ENCODE data around the gene L3HYPDH. TPM values are rescaled to one million over a fixed set of nuclear protein-coding genes. Genes with fewer than 3 reads are reported as not detected.

The L3HYPDH gene
- total and polyA plus RNA-seq, 2 of the 13 experiments (the other 11 are each of a cell fraction or from before 2014, with no cell fraction given): 30.5 to 36.6 TPM

DNA sequence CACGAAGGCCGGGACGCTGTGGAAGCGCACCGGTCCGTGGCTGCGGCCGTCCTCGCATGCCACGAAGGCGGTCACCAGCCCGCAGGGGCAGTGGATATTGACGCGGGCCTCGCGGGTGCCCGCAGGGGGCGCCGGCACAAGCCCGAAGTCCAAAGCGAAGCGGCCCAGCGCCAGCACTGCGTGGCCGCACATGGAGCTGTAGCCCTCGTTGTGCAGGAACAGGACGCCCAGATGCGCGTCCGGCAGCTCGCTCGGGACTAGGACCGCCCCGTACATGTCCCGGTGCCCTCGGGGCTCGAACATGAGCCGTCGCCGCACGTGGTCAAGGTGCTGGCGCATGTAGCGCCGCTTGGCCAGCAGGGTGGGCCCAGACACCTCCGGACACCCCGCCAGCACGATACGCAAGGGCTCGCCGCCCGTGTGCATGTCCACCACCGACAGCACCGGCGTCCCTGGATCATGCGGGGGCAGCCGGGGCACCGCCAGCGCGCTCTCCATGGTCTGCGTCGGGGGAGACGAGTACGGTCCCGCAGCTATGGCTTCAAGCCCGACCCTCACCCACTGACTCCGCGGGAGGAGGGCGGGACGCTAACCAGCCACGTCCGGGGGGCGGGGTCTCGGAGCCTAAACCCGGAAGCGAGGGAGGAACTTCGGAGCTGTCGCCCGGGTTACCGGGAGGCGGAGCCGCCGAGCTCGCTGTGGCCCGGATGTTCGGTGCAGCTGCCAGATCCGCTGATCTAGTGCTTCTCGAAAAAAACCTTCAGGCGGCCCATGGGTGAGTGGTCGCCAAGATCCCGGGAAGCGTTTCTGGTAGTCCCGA lies at the start of gene L3HYPDH, which contains the start of gene JKAMP (continued):
- TF ChIP-seq, protein P1, sequence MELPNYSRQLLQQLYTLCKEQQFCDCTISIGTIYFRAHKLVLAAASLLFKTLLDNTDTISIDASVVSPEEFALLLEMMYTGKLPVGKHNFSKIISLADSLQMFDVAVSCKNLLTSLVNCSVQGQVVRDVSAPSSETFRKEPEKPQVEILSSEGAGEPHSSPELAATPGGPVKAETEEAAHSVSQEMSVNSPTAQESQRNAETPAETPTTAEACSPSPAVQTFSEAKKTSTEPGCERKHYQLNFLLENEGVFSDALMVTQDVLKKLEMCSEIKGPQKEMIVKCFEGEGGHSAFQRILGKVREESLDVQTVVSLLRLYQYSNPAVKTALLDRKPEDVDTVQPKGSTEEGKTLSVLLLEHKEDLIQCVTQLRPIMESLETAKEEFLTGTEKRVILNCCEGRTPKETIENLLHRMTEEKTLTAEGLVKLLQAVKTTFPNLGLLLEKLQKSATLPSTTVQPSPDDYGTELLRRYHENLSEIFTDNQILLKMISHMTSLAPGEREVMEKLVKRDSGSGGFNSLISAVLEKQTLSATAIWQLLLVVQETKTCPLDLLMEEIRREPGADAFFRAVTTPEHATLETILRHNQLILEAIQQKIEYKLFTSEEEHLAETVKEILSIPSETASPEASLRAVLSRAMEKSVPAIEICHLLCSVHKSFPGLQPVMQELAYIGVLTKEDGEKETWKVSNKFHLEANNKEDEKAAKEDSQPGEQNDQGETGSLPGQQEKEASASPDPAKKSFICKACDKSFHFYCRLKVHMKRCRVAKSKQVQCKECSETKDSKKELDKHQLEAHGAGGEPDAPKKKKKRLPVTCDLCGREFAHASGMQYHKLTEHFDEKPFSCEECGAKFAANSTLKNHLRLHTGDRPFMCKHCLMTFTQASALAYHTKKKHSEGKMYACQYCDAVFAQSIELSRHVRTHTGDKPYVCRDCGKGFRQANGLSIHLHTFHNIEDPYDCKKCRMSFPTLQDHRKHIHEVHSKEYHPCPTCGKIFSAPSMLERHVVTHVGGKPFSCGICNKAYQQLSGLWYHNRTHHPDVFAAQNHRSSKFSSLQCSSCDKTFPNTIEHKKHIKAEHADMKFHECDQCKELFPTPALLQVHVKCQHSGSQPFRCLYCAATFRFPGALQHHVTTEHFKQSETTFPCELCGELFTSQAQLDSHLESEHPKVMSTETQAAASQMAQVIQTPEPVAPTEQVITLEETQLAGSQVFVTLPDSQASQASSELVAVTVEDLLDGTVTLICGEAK (IDR thresholded peaks at IDR 0.05): no peak
- TF ChIP-seq, protein P1 (CRISPR knock-in tag; IDR thresholded peaks at IDR 0.05): peak; percentile 94
- TF ChIP-seq ZNF605 (CRISPR knock-in tag; IDR thresholded peaks at IDR 0.05) (peak; percentile 99), NRL (CRISPR knock-in tag; IDR thresholded peaks at IDR 0.05; ENCODE audit: borderline replicate concordance) (peak; percentile 93), ZNF296 (CRISPR knock-in tag; conservative IDR thresholded peaks at IDR 0.05) (no peak; the same call in 1 of the 2 replicates), RORA (CRISPR knock-in tag; IDR thresholded peaks at IDR 0.05) (no peak), ZBTB3 (CRISPR knock-in tag; IDR thresholded peaks at IDR 0.05; ENCODE audit: borderline replicate concordance, low read depth) (no peak), ZFP37 (CRISPR knock-in tag; IDR thresholded peaks at IDR 0.05; ENCODE audit: borderline replicate concordance) (peak; percentile 85), SMAD3 (CRISPR knock-in tag; IDR thresholded peaks at IDR 0.05) (peak; percentile 52; the same call in 1 of the 2 replicates), FOXA3 (CRISPR knock-in tag; IDR thresholded peaks at IDR 0.05) (peak; percentile 56; the same call in 1 of the 2 replicates), ZFP90 (CRISPR knock-in tag; IDR thresholded peaks at IDR 0.05; ENCODE audit: borderline replicate concordance) (peak; percentile 97)
- TF ChIP-seq, protein P2, sequence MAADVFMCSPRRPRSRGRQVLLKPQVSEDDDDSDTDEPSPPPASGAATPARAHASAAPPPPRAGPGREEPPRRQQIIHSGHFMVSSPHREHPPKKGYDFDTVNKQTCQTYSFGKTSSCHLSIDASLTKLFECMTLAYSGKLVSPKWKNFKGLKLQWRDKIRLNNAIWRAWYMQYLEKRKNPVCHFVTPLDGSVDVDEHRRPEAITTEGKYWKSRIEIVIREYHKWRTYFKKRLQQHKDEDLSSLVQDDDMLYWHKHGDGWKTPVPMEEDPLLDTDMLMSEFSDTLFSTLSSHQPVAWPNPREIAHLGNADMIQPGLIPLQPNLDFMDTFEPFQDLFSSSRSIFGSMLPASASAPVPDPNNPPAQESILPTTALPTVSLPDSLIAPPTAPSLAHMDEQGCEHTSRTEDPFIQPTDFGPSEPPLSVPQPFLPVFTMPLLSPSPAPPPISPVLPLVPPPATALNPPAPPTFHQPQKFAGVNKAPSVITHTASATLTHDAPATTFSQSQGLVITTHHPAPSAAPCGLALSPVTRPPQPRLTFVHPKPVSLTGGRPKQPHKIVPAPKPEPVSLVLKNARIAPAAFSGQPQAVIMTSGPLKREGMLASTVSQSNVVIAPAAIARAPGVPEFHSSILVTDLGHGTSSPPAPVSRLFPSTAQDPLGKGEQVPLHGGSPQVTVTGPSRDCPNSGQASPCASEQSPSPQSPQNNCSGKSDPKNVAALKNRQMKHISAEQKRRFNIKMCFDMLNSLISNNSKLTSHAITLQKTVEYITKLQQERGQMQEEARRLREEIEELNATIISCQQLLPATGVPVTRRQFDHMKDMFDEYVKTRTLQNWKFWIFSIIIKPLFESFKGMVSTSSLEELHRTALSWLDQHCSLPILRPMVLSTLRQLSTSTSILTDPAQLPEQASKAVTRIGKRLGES (CRISPR knock-in tag; IDR thresholded peaks at IDR 0.05; ENCODE audit: borderline replicate concordance): peak; percentile 78
- TF ChIP-seq, protein P3, sequence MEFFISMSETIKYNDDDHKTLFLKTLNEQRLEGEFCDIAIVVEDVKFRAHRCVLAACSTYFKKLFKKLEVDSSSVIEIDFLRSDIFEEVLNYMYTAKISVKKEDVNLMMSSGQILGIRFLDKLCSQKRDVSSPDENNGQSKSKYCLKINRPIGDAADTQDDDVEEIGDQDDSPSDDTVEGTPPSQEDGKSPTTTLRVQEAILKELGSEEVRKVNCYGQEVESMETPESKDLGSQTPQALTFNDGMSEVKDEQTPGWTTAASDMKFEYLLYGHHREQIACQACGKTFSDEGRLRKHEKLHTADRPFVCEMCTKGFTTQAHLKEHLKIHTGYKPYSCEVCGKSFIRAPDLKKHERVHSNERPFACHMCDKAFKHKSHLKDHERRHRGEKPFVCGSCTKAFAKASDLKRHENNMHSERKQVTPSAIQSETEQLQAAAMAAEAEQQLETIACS (CRISPR knock-in tag; IDR thresholded peaks at IDR 0.05): peak; percentile 53
- TF ChIP-seq, protein P4, sequence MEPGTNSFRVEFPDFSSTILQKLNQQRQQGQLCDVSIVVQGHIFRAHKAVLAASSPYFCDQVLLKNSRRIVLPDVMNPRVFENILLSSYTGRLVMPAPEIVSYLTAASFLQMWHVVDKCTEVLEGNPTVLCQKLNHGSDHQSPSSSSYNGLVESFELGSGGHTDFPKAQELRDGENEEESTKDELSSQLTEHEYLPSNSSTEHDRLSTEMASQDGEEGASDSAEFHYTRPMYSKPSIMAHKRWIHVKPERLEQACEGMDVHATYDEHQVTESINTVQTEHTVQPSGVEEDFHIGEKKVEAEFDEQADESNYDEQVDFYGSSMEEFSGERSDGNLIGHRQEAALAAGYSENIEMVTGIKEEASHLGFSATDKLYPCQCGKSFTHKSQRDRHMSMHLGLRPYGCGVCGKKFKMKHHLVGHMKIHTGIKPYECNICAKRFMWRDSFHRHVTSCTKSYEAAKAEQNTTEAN (CRISPR knock-in tag; conservative IDR thresholded peaks at IDR 0.05): peak; percentile 94
